Measurements from ENCODE around the gene DCP1A.
"Not testable (repeated sequence)": the region's sequence is repeated elsewhere in the genome, so short reads cannot be mapped to it uniquely, and the experiment has no call there.

DCP1A gene

GRCh38 chr3:53331871-53332270 is 15.5 kb downstream of the DCP1A start:
- in situ Hi-C loops (cut with MboI; ENCODE audit: low pct_unique_long_range_greater_than_20kb, low sequenced_read_pairs, unreplicated experiment): no loop called here
- no peak for DNase-seq (ENCODE audit: low spot score)
- no peak for TF ChIP-seq CTCF (IDR thresholded peaks at IDR 0.05; ENCODE audit: extremely low read depth, insufficient read depth, missing control alignments)

- TF ChIP-seq CTCF (IDR thresholded peaks at IDR 0.05; ENCODE audit: extremely low read depth, insufficient read depth, missing control alignments): no peak
- no peak for DNase-seq (ENCODE audit: low spot score)
- in situ Hi-C loops (cut with MboI; ENCODE audit: low pct_unique_long_range_greater_than_20kb, low sequenced_read_pairs, unreplicated experiment): no loop called here
Observed at GRCh38 chr3:53329897-53330296, 17.4 kb downstream of the DCP1A start.

GRCh38 chr3:53328746-53329145 is 18.6 kb downstream of the DCP1A start:
- DNase-seq (ENCODE audit: low spot score): no peak
- in situ Hi-C loops (cut with MboI; ENCODE audit: low pct_unique_long_range_greater_than_20kb, low sequenced_read_pairs, unreplicated experiment): no loop called here
- TF ChIP-seq CTCF (IDR thresholded peaks at IDR 0.05; ENCODE audit: extremely low read depth, insufficient read depth, missing control alignments): no peak

GRCh38 chr3:53327986-53328385 is 19.4 kb downstream of the DCP1A start:
- DNase-seq (ENCODE audit: low spot score); in situ Hi-C loops (cut with MboI; ENCODE audit: low pct_unique_long_range_greater_than_20kb, low sequenced_read_pairs, unreplicated experiment): not testable (repeated sequence)

- no peak for DNase-seq (ENCODE audit: low spot score)
- in situ Hi-C loops (cut with MboI; ENCODE audit: low pct_unique_long_range_greater_than_20kb, low sequenced_read_pairs, unreplicated experiment): no loop called here
- TF ChIP-seq CTCF (IDR thresholded peaks at IDR 0.05; ENCODE audit: extremely low read depth, insufficient read depth, missing control alignments): no peak
Observed at GRCh38 chr3:53324105-53324504, 23.2 kb downstream of the DCP1A start.

- TF ChIP-seq CTCF (IDR thresholded peaks at IDR 0.05; ENCODE audit: extremely low read depth, insufficient read depth, missing control alignments): no peak
- in situ Hi-C loops (cut with MboI; ENCODE audit: low pct_unique_long_range_greater_than_20kb, low sequenced_read_pairs, unreplicated experiment): no loop called here
- no peak for DNase-seq (ENCODE audit: low spot score)
Observed at GRCh38 chr3:53320697-53321096, 26.6 kb downstream of the DCP1A start.

GRCh38 chr3:53318522-53318921 is 28.8 kb downstream of the DCP1A start:
- in situ Hi-C loops (cut with MboI; ENCODE audit: low pct_unique_long_range_greater_than_20kb, low sequenced_read_pairs, unreplicated experiment): no loop called here
- TF ChIP-seq CTCF (IDR thresholded peaks at IDR 0.05; ENCODE audit: extremely low read depth, insufficient read depth, missing control alignments): no peak
- no peak for DNase-seq (ENCODE audit: low spot score)

Measured in GM13977 (cell line).